ENCODE data around the gene ZFP91. TPM values are rescaled to one million over a fixed set of nuclear protein-coding genes. Genes with fewer than 3 reads are reported as not detected.

Gene ZFP91
- total RNA-seq, 1 donor from 2014 or later: 52.0 TPM

DNA sequence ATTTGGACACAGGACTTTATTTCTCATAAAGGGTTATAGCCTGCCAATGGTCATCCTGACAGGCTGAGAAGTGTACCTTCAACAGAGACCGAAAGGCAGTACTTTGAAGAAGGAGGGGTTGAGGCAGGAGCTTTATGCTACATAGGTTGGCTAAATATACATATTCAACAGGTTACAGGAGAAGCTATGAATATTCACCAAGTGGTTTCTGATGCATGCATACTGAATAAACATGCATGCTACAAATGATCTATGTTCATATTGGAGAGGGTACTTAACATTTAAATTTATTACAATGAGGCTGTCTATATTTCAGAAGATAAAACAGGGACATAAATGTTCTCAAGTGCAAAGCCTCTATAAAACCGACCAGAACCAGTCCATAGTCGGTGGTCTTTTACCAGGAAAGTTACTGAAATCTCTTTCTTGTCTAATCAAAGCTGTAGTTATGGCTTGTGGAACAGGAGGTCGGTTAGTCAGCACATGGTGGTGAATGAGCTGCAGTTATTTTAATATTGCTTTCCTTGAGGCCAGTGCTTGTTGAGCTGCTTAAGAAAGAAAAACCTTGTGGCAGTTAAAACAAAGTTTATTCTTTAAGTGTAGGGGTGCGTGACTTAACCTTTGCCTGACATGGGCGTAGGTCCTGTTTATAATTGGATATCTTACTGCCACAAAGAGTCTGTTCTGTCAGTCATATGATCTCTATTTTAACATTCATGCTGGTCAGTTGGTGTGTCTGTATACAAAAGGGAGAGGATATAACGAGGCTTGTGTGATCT lies 63.1 kb downstream of the ZFP91 start:
- Mint-ChIP-seq H3K4me3 (no peak overlapping the region), H3K27me3 (ENCODE audit: insufficient read depth, low read depth) (no peaks in the 10 kb centered on the region), H3K36me3 (no peaks in the 10 kb centered on the region), H3K27ac (no peak overlapping the region), H3K9me3 (peaks cover 14% of the 10 kb centered on the region), H3K4me1 (peaks cover 3% of the 10 kb centered on the region)
- H3K27me3 ChIP-seq: no peaks in the 10 kb centered on the region
- H4K20me1 ChIP-seq (ENCODE audit: low read depth): no peaks in the 10 kb centered on the region
- H3K79me2 ChIP-seq (ENCODE audit: low read depth): no peaks in the 10 kb centered on the region
- H3K9ac ChIP-seq: no peak overlapping the region
- no peak overlapping the region for H2AFZ ChIP-seq (replicated peaks)
- no peak for DNase-seq (ENCODE audit: low spot score)
- no peaks in the 10 kb centered on the region for H3K4me1 ChIP-seq
- no peaks in the 10 kb centered on the region for H3K36me3 ChIP-seq
- H3K27ac ChIP-seq: no peak overlapping the region
- H3K9me3 ChIP-seq (ENCODE audit: low read depth): no peaks in the 10 kb centered on the region
- H3K4me2 ChIP-seq: no peak overlapping the region
- H3F3A ChIP-seq (ENCODE audit: low read depth): no peaks in the 10 kb centered on the region
- H3K4me3 ChIP-seq: no peak overlapping the region
- no peak for TF ChIP-seq EZH2phosphoT487 (IDR thresholded peaks at IDR 0.05)
- no peak for TF ChIP-seq CTCF (IDR thresholded peaks at IDR 0.05)
- no peak for TF ChIP-seq EZH2 (IDR thresholded peaks at IDR 0.05)

DNA sequence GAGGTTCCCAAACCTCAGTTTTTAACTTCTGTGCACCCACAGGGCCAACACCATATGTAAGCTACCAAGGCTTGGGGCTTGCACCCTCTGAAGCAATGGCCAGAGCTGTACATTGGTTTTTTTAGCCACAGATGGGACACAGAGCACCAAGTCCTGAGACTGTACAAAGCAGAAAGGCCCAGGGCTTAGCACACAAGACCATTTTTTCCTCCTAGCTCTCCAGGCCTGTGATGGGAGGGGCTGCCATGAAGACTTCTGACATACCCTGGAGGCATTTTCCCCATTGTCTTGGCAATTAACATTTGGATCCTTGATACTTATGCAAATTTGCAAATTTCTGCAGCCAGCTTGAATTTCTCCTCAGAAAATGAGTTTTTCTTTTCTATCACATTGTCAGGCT lies 67.0 kb downstream of the ZFP91 start:
- no peaks in the 10 kb centered on the region for H3K27me3 Mint-ChIP-seq (ENCODE audit: insufficient read depth, low read depth)
- Histone ChIP-seq H3K79me2 (ENCODE audit: low read depth) (no peaks in the 10 kb centered on the region), H3K27me3 (no peaks in the 10 kb centered on the region), H3K4me3 (no peak overlapping the region), H3F3A (ENCODE audit: low read depth) (no peaks in the 10 kb centered on the region), H4K20me1 (ENCODE audit: low read depth) (no peaks in the 10 kb centered on the region), H3K9me3 (ENCODE audit: low read depth) (no peaks in the 10 kb centered on the region), H3K27ac (no peak overlapping the region), H3K36me3 (no peaks in the 10 kb centered on the region), H3K4me1 (no peaks in the 10 kb centered on the region), H2AFZ (replicated peaks) (no peak overlapping the region), H3K9ac (no peak overlapping the region), H3K4me2 (no peak overlapping the region)
- TF ChIP-seq EZH2 (IDR thresholded peaks at IDR 0.05) (no peak), CTCF (IDR thresholded peaks at IDR 0.05) (no peak), EZH2phosphoT487 (IDR thresholded peaks at IDR 0.05) (no peak)
- no peaks in the 10 kb centered on the region for H3K36me3 Mint-ChIP-seq
- H3K4me1 Mint-ChIP-seq: peaks cover 7% of the 10 kb centered on the region
- peaks cover 15% of the 10 kb centered on the region for H3K9me3 Mint-ChIP-seq
- no peak for DNase-seq (ENCODE audit: low spot score)
- H3K27ac Mint-ChIP-seq: no peak overlapping the region
- H3K4me3 Mint-ChIP-seq: no peak overlapping the region

DNA sequence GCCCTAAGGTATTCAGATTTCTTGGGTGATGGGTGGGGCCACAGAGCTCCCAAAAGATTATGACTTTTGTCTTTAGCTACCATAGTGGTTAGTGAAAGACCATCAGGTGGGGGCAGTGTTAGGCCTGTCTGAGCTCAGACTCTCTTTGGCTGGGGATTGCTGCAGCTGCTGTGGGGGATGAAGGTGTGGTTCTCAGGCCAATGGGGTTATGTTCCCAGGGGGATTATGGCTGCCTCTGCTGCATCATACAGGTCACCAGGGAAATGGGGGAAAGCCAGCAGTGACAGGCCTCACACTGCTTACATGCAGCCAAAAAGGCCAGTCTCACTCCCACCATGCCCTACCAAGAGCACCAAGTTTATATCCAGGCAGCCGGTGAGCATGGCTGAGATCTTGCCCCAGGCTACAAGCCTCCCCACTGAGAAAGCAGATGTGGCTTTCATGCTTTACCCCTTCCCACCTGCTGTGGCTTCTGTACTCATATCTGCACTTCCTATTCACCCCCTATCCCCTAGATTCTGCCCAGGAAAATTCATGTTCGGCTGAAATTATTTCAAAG lies 68.4 kb downstream of the ZFP91 start:
- Histone ChIP-seq H3K9me3 (ENCODE audit: low read depth) (no peaks in the 10 kb centered on the region), H4K20me1 (ENCODE audit: low read depth) (no peaks in the 10 kb centered on the region), H3K27me3 (no peaks in the 10 kb centered on the region), H3K4me3 (no peak overlapping the region), H3F3A (ENCODE audit: low read depth) (peaks cover 6% of the 10 kb centered on the region), H2AFZ (replicated peaks) (no peak overlapping the region), H3K79me2 (ENCODE audit: low read depth) (no peaks in the 10 kb centered on the region), H3K9ac (no peak overlapping the region), H3K4me1 (peaks cover 11% of the 10 kb centered on the region), H3K36me3 (no peaks in the 10 kb centered on the region), H3K27ac (no peak overlapping the region), H3K4me2 (no peak overlapping the region)
- no peak for TF ChIP-seq EZH2phosphoT487 (IDR thresholded peaks at IDR 0.05)
- TF ChIP-seq CTCF (IDR thresholded peaks at IDR 0.05): no peak
- TF ChIP-seq EZH2 (IDR thresholded peaks at IDR 0.05): no peak
- Mint-ChIP-seq H3K4me1 (peaks cover 6% of the 10 kb centered on the region), H3K9me3 (peaks cover 15% of the 10 kb centered on the region), H3K27me3 (ENCODE audit: insufficient read depth, low read depth) (no peaks in the 10 kb centered on the region), H3K4me3 (no peak overlapping the region), H3K36me3 (no peaks in the 10 kb centered on the region), H3K27ac (no peak overlapping the region)
- no peak for DNase-seq (ENCODE audit: low spot score)
